IPS-NIHi11 (cell line): ENCODE measurements around the gene GRM5.

Experiments
- DNase-seq: peaks from one replicate; pipeline ENCODE4 v3.0.0; 2012; ENCODE audit warnings: mixed read lengths, low spot score

Gene GRM5

GRCh38 chr11:88701816-88702215, 364.0 kb downstream of the GRM5 start:
- DNase-seq = no peak

GRCh38 chr11:88697139-88697538, 368.6 kb downstream of the GRM5 start:
- no peak for DNase-seq

- no peak for DNase-seq
These were observed 369.9 kb downstream of the GRM5 start for GRCh38 chr11:88695689-88696414.

- DNase-seq = no peak
These were observed 373.3 kb downstream of the GRM5 start for GRCh38 chr11:88692306-88693086.

- DNase-seq = no peak
These were observed 376.1 kb downstream of the GRM5 start for GRCh38 chr11:88689548-88690240.

GRCh38 chr11:88683024-88683423, 382.8 kb downstream of the GRM5 start:
- no peak for DNase-seq

- DNase-seq = no peak
These were observed 385.0 kb downstream of the GRM5 start for GRCh38 chr11:88680806-88681205.

- DNase-seq = no peak
These were observed 399.4 kb downstream of the GRM5 start for GRCh38 chr11:88666364-88666763.

- DNase-seq = no peak
These were observed 408.6 kb downstream of the GRM5 start for GRCh38 chr11:88657076-88657738.

- no peak for DNase-seq
These were observed 409.5 kb downstream of the GRM5 start for GRCh38 chr11:88656283-88656682.

GRCh38 chr11:88655656-88656055, 410.1 kb downstream of the GRM5 start:
- DNase-seq = no peak

GRCh38 chr11:88655196-88655595, 410.6 kb downstream of the GRM5 start:
- no peak for DNase-seq

- no peak for DNase-seq
These were observed 414.2 kb downstream of the GRM5 start for GRCh38 chr11:88651556-88651955.

GRCh38 chr11:88644724-88645123, 421.1 kb downstream of the GRM5 start:
- DNase-seq = no peak

- DNase-seq = no peak
These were observed 433.6 kb downstream of the GRM5 start for GRCh38 chr11:88632163-88632562.

GRCh38 chr11:88631497-88631896, 434.3 kb downstream of the GRM5 start:
- DNase-seq = peak; percentile 22

- DNase-seq = no peak
These were observed 436.3 kb downstream of the GRM5 start for GRCh38 chr11:88629496-88629895.

- no peak for DNase-seq
These were observed 439.6 kb downstream of the GRM5 start for GRCh38 chr11:88626216-88626615.

- no peak for DNase-seq
These were observed 442.3 kb downstream of the GRM5 start for GRCh38 chr11:88623531-88623930.

GRCh38 chr11:88620568-88621130, 445.1 kb downstream of the GRM5 start:
- DNase-seq = no peak

GRCh38 chr11:88619656-88620385, 446.0 kb downstream of the GRM5 start:
- no peak for DNase-seq
